Small intestine (tissue), 7 donors: ENCODE data around the gene IGDCC3. TPM values are rescaled to one million over a fixed set of nuclear protein-coding genes. Genes with fewer than 3 reads are reported as not detected.

Experiments
- DNase-seq, 2 donors: peaks; one replicate each; pipeline versions ENCODE4 v3.0.0 to v3.0.0-alpha.2; 2013
- FAIRE-seq: peaks from 2 replicates; lab custom pipeline; 2012; peaks lifted over from hg19 to GRCh38; lab: Jason Lieb, UNC
- H3K27ac ChIP-seq, 3 donors: one replicate each; pipeline ENCODE4 v1.5.1; 2013; ENCODE audit warnings: low read length in 2 of 3, mild to moderate bottlenecking in 2 of 3, control low read depth in 1 of 3, inconsistent platforms in 1 of 3, low read depth in 1 of 3, moderate library complexity in 1 of 3
- H3K27me3 ChIP-seq, 3 donors: one replicate each; pipeline ENCODE4 v1.6.1; 2013; ENCODE audit warnings: low read length in 3 of 3, inconsistent platforms in 1 of 3; ENCODE audit not compliant: control insufficient read depth in 3 of 3, insufficient read depth in 3 of 3
- H3K36me3 ChIP-seq, 3 donors: one replicate each; pipeline ENCODE4 v1.6.1; 2013; ENCODE audit warnings: low read length in 3 of 3, inconsistent platforms in 1 of 3, low read depth in 1 of 3, mild to moderate bottlenecking in 1 of 3, moderate library complexity in 1 of 3; ENCODE audit not compliant: control insufficient read depth in 3 of 3, insufficient read depth in 2 of 3
- H3K4me1 ChIP-seq, 3 donors: one replicate each; pipeline ENCODE4 v1.6.1; 2013; ENCODE audit warnings: low read length in 2 of 3, inconsistent platforms in 1 of 3, low read depth in 1 of 3, mild to moderate bottlenecking in 1 of 3, moderate library complexity in 1 of 3; ENCODE audit not compliant: control insufficient read depth in 3 of 3, insufficient read depth in 2 of 3
- H3K4me3 ChIP-seq, 3 donors: one replicate each; pipeline ENCODE4 v1.5.1; 2013; ENCODE audit warnings: low read length in 3 of 3, control low read depth in 1 of 3, inconsistent platforms in 1 of 3, low read depth in 1 of 3, mild to moderate bottlenecking in 1 of 3, moderate library complexity in 1 of 3
- H3K9me3 ChIP-seq, 2 donors: one replicate each; pipeline ENCODE4 v1.6.1; 2013; ENCODE audit warnings: low read depth in 1 of 2, low read length in 1 of 2; ENCODE audit not compliant: control insufficient read depth in 2 of 2, insufficient read depth in 1 of 2
- WGBS, 3 donors: extraction: QIAGEN DNeasy Blood & Tissue Kit; methylation state at CpG; one replicate each; pipeline ENCODE4 v1.1.7; 2013; 5-methylcytosine and 5-hydroxymethylcytosine counted together
- polyA plus RNA-seq, 4 donors: library from polyadenylated mRNA; stranded (reverse) in 3 of 4; unstranded in 1 of 4; fragments of 200-250 nt in 3 of 4; fragments of 120-200 nt in 1 of 4; gene quantifications; one replicate each; pipeline versions ENCODE4 v1.2.1 to v1.2.3, GENCODE V29; 2013
- donor health status: healthy with polysubstance abuse.
- donor health status: control.
- donor health status: control.
- donor health status: Bipolar disorder and iron deficiency.
- donor health status: healthy.

IGDCC3 gene
- polyA plus RNA-seq, 4 donors: 0.18 to 1.0 TPM; not detected in 2

DNA sequence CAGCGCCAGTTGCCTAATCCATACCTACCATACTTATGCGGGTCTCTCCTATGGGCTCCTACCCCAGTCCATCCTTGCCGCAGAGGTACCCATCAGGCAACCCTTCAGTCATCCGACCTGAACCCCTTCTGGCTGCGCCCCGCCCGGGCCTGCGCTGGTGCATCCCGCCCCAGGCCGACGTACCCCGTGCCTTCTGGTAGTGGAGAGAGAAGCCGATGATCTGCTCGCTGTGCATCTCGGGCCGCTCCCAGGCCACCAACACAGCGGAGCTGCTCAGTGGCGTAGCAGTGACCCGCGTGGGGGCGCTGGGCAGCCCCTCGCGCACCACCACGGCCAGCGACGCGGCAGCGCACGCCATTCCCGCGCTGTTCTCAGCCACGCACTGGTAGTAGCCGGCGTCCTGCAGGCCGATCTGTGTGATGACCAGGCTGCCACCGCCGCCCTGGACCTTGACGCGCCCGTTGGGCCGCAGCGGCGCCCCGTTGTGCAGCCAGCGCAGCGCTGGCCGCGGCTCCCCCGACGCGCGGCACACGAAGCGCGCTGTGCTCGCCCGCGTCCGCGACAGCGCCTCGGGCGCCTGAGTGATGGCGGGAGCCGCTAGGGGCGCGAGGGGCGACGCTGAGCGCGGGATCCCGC is 17.9 kb upstream of the IGDCC3 start:
- Histone ChIP-seq H3K27ac (no peak overlapping the region), H3K27me3 (peaks cover 13 to 47% (median 19%) of the 10 kb centered on the region in 3 donors), H3K36me3 (peaks cover 0 to 25% (median 0%) of the 10 kb centered on the region in 3 donors), H3K4me3 (no peak overlapping the region), H3K9me3 (no peaks in the 10 kb centered on the region), H3K4me1 (no peaks in the 10 kb centered on the region)
- DNase-seq: no peak
- FAIRE-seq: no peak
- WGBS, 3 donors: 24 to 48% (median 28%) methylated on average over 31 to 72 of the region's 72 CpGs

DNA sequence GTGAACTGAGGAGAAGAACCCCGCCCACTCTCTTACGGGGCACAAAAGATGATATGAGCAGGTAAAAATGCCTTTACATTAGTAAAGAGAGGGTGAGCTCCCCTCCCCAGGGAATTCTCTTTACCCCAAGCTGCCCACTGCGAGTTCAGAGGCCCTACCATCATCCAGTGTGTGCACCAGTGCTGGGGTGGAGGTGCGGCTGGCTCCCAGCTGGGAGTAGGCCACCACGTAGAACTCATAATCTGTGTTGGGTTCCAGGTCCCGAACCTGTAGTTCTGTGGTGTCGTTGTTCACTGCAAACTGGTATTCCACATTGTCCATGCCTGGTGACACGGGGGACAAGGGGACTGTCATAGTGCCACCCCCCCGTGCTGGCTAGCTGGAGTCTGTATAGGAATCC is 17.1 kb upstream of the IGDCC3 start:
- DNase-seq (no peak), FAIRE-seq (no peak)
- Histone ChIP-seq H3K9me3 (no peaks in the 10 kb centered on the region), H3K27ac (no peak overlapping the region), H3K4me1 (no peaks in the 10 kb centered on the region), H3K36me3 (peaks cover 0 to 27% (median 0%) of the 10 kb centered on the region in 3 donors), H3K4me3 (no peak overlapping the region), H3K27me3 (peaks cover 13 to 47% (median 19%) of the 10 kb centered on the region in 3 donors)
- WGBS, 3 donors: 68 to 84% (median 77%) methylated on average over 9 of the region's 9 CpGs

DNA sequence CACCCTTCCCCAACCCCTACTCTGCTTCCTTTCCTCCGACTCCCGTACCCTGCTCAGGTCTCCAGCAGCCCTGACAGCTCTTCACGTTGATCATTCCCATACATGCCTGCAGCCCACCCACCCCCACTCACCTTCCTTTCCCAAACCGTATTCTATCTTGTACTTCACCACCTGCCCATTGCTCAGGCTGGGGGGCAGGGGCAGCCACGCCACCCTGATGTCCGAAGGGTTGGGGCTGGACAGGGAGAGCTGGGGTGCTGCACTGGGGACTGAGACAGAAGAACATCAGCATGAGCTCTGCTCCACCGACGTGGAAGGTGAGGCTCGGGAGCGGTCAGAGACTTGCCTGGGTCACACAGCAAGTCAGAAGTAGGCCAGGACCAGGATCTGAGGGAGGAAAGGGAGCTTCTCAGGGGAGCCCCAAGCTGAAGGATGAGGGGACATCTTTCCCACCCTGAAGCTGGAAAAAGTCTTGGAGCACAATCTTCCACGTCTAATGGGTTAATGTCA is 16.5 kb upstream of the IGDCC3 start:
- Histone ChIP-seq H3K9me3 (no peaks in the 10 kb centered on the region), H3K4me1 (no peaks in the 10 kb centered on the region), H3K27me3 (peaks cover 13 to 47% (median 19%) of the 10 kb centered on the region in 3 donors), H3K36me3 (peaks cover 0 to 31% (median 0%) of the 10 kb centered on the region in 3 donors), H3K27ac (no peak overlapping the region), H3K4me3 (no peak overlapping the region)
- no peak for DNase-seq
- WGBS, 3 donors: 78 to 85% (median 81%) methylated on average over 11 of the region's 11 CpGs
- FAIRE-seq: no peak

DNA sequence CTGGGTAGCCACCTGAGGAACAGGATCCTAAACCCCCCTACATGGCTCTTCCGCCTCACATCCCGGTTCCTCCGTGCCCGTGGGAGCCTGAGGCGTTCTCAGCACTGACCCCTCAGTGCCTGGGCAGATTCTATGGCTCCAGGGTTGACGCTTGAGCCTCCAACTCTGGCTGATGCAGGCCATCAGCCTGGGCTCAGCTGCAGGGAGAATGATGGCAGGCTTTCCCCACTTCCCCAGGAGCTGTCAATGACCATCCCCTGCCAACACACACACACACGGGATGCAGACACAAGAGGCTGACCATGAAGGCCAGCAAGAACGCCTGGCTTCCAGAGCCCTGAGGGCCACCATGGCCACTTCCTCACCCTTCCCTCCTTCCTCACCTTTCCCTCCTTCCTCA is 15.8 kb upstream of the IGDCC3 start:
- no peaks in the 10 kb centered on the region for H3K4me1 ChIP-seq
- peaks cover 0 to 31% (median 0%) of the 10 kb centered on the region in 3 donors for H3K36me3 ChIP-seq
- 76 to 83% (median 81%) methylated on average over 8 of the region's 8 CpGs for WGBS, 3 donors
- H3K27ac ChIP-seq: no peak overlapping the region
- no peak overlapping the region for H3K4me3 ChIP-seq
- FAIRE-seq (no peak), DNase-seq (no peak)
- peaks cover 13 to 44% (median 19%) of the 10 kb centered on the region in 3 donors for H3K27me3 ChIP-seq
- H3K9me3 ChIP-seq: no peaks in the 10 kb centered on the region

DNA sequence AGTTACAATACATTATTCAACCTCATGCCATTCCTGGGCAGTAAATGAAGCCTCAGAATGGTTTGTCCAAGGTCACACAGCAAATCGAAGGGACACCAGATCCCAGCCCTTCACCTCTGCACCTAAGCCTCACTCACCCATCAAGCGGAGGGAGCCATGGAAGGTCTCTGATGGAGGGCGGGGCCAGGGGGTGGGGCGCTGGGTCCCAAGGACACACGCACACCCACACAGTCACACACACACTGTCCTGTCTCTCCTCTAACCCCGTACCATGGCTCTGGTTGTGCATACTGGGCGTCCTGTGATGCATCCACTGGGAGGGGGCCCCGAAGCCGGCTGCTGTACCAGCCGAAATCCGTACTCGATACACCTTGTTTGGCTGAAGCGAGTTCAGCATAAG is 15.3 kb upstream of the IGDCC3 start:
- H3K36me3 ChIP-seq: peaks cover 0 to 31% (median 0%) of the 10 kb centered on the region in 3 donors
- no peak for DNase-seq
- 68 to 86% (median 72%) methylated on average over 13 of the region's 13 CpGs for WGBS, 3 donors
- no peaks in the 10 kb centered on the region for H3K9me3 ChIP-seq
- H3K27me3 ChIP-seq: peaks cover 13 to 44% (median 19%) of the 10 kb centered on the region in 3 donors
- no peaks in the 10 kb centered on the region for H3K4me1 ChIP-seq
- FAIRE-seq: no peak
- no peak overlapping the region for H3K4me3 ChIP-seq
- H3K27ac ChIP-seq: no peak overlapping the region

DNA sequence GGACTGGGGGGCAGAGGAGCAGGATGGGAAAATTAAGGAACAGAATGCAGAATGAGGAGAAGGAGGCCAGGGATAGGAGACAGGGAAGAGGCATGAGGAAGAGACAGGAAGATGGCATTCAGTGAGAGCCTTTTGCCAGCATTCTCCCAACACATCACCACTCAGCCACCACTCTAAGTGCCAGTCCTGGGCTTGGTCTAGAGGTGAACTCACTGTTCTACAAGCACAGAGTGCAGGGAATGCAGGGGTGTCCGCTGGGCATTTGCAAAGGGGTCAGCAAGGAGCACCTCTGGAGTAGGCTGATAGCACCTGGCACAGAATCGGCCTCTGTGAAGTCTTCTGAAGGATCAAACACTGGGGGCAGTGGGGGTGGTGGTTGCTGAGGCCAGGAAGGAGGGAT is 14.6 kb upstream of the IGDCC3 start:
- Histone ChIP-seq H3K9me3 (no peaks in the 10 kb centered on the region), H3K36me3 (peaks cover 0 to 31% (median 0%) of the 10 kb centered on the region in 3 donors), H3K4me3 (no peak overlapping the region), H3K27me3 (peaks cover 13 to 40% (median 19%) of the 10 kb centered on the region in 3 donors), H3K4me1 (no peaks in the 10 kb centered on the region), H3K27ac (no peak overlapping the region)
- DNase-seq (no peak), FAIRE-seq (no peak)
- 70 to 88% (median 74%) methylated on average over 2 of the region's 2 CpGs for WGBS, 3 donors

DNA sequence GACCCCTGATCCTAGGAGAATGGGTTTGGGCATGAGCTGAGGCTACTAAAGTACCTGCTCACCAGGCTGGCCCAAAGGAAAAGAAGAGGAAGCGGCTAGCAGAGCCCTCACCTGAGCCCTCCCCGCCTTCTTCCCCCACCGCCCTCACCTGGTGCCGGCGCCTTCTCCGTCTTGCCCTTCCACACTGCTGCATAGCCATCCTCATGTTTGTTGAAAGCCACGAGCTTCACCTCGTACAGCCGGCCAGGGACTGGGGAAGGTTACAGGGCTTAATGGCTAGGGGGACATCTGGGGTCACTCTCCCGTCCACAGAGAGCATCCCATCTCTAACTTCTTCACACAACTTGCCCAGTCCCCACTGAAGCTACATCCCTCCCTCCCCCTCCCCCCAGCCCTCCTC is 13.9 kb upstream of the IGDCC3 start:
- WGBS, 3 donors: 74 to 86% (median 80%) methylated on average over 10 of the region's 10 CpGs
- DNase-seq: no peak

DNA sequence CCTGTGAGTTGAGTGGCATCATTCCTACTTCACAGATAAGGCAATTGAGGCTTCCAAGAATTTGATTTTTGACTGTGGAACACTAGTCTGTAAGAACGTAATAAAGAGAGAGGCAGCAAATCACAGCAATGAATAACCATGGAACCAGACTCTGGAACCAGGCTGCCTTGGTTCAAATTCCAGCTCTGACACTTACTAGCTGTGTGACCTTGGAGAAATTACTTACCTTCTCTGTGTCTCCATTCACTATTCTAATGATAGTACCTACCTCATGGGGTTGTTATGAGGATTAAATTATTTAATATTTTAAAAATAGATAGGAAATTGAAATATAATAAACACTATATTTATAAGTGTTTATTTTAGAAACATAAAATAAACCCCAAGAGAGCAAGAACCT is 12.6 kb upstream of the IGDCC3 start:
- Histone ChIP-seq H3K4me3 (no peak overlapping the region), H3K27me3 (peaks cover 3 to 23% (median 4%) of the 10 kb centered on the region in 3 donors), H3K9me3 (no peaks in the 10 kb centered on the region), H3K36me3 (peaks cover 0 to 25% (median 0%) of the 10 kb centered on the region in 3 donors), H3K27ac (no peak overlapping the region), H3K4me1 (peaks cover 0 to 8% (median 0%) of the 10 kb centered on the region in 3 donors)
- no peak for FAIRE-seq
- 69 to 79% (median 74%) methylated on average over 1 of the region's 1 CpG for WGBS, 3 donors
- no peak for DNase-seq

More for the DNA sequence above, 13.9 kb upstream of the IGDCC3 start:
- no peak overlapping the region for H3K4me3 ChIP-seq
- no peak overlapping the region for H3K27ac ChIP-seq
- H3K4me1 ChIP-seq: no peaks in the 10 kb centered on the region
- H3K27me3 ChIP-seq: peaks cover 13 to 33% (median 14%) of the 10 kb centered on the region in 3 donors
- FAIRE-seq: no peak
- H3K9me3 ChIP-seq: no peaks in the 10 kb centered on the region
- H3K36me3 ChIP-seq: peaks cover 0 to 27% (median 0%) of the 10 kb centered on the region in 3 donors
